Trophoblast cell (in vitro differentiated cells and primary cell): ENCODE measurements around the gene STOML1.

Source experiments
- DNase-seq, 2 donors: peaks; one replicate each; pipeline ENCODE4 v3.0.0-alpha.2; 2016
- H2AFZ ChIP-seq: 2 replicates; pipeline ENCODE4 v1.6.1; 2013; ENCODE audit warnings: low read length, moderate library complexity, mild to moderate bottlenecking; ENCODE audit not compliant: insufficient read depth, poor library complexity
- H2AK5ac ChIP-seq: 2 replicates; pipeline ENCODE4 v1.6.1; 2013; ENCODE audit warnings: mild to moderate bottlenecking, low read length
- H2BK120ac ChIP-seq: 2 replicates; pipeline ENCODE4 v1.6.1; 2013; ENCODE audit warnings: low read length, mild to moderate bottlenecking, moderate library complexity; ENCODE audit not compliant: insufficient read depth, poor library complexity
- H2BK12ac ChIP-seq: 2 replicates; pipeline ENCODE4 v1.6.1; 2013; ENCODE audit warnings: mild to moderate bottlenecking, low read length, moderate library complexity
- H2BK5ac ChIP-seq: 2 replicates; pipeline ENCODE4 v1.6.1; 2013; ENCODE audit warnings: low read length, low read depth, moderate library complexity, mild to moderate bottlenecking; ENCODE audit not compliant: poor library complexity
- H3K14ac ChIP-seq: 2 replicates; pipeline ENCODE4 v1.6.1; 2013; ENCODE audit warnings: mild to moderate bottlenecking, low read length
- H3K18ac ChIP-seq: 2 replicates; pipeline ENCODE4 v1.6.1; 2013; ENCODE audit warnings: mild to moderate bottlenecking, low read length
- H3K23ac ChIP-seq: 2 replicates; pipeline ENCODE4 v1.6.1; 2013; ENCODE audit warnings: low read length
- H3K27ac ChIP-seq: 2 replicates; pipeline ENCODE4 v1.5.1; 2013; ENCODE audit warnings: low read depth, mild to moderate bottlenecking, inconsistent platforms, low read length, moderate library complexity
- H3K27me3 ChIP-seq: 2 replicates; pipeline ENCODE4 v1.6.1; 2013; ENCODE audit warnings: inconsistent platforms, mild to moderate bottlenecking, low read length, moderate library complexity; ENCODE audit not compliant: insufficient read depth
- H3K36me3 ChIP-seq, 2 experiments: 1 replicate in 1 of 2; 2 replicates in 1 of 2; pipeline ENCODE4 v1.6.1; 2013; ENCODE audit warnings: low read length in 2 of 2, mild to moderate bottlenecking in 2 of 2, moderate library complexity in 1 of 2; ENCODE audit not compliant: insufficient read depth in 2 of 2, control insufficient read depth in 1 of 2
- H3K4ac ChIP-seq: 2 replicates; pipeline ENCODE4 v1.6.1; 2013; ENCODE audit warnings: low read depth, mild to moderate bottlenecking, low read length, moderate library complexity
- H3K4me1 ChIP-seq, 2 experiments: 1 replicate in 1 of 2; 2 replicates in 1 of 2; pipeline ENCODE4 v1.6.1; 2013; ENCODE audit warnings: low read length in 2 of 2, mild to moderate bottlenecking in 2 of 2, moderate library complexity in 1 of 2; ENCODE audit not compliant: insufficient read depth in 2 of 2, control insufficient read depth in 1 of 2
- H3K4me2 ChIP-seq: 2 replicates; pipeline ENCODE4 v1.6.1; 2013; ENCODE audit warnings: inconsistent platforms, mild to moderate bottlenecking, low read length, moderate library complexity
- H3K4me3 ChIP-seq: 2 replicates; pipeline ENCODE4 v1.5.1; 2013; ENCODE audit warnings: mild to moderate bottlenecking, low read depth, low read length, inconsistent platforms
- H3K79me1 ChIP-seq: one replicate; pipeline ENCODE4 v1.6.1; 2013; ENCODE audit warnings: low read length
- H3K79me2 ChIP-seq: 2 replicates; pipeline ENCODE4 v1.6.1; 2013; ENCODE audit warnings: low read length, mild to moderate bottlenecking; ENCODE audit not compliant: control insufficient read depth, insufficient read depth, poor library complexity
- H3K9ac ChIP-seq: 2 replicates; pipeline ENCODE4 v1.6.1; 2013; ENCODE audit warnings: mild to moderate bottlenecking, low read length
- H3K9me3 ChIP-seq: 2 replicates; pipeline ENCODE4 v1.6.1; 2013; ENCODE audit warnings: low read depth, mild to moderate bottlenecking, control low read depth, inconsistent platforms, low read length; ENCODE audit not compliant: insufficient read depth
- H4K12ac ChIP-seq: 2 replicates; pipeline ENCODE4 v1.6.1; 2013; ENCODE audit warnings: low read depth, mild to moderate bottlenecking, low read length, moderate library complexity
- H4K8ac ChIP-seq: 2 replicates; pipeline ENCODE4 v1.6.1; 2013; ENCODE audit warnings: low read depth, mild to moderate bottlenecking, low read length, moderate library complexity
- H4K91ac ChIP-seq: one replicate; pipeline ENCODE4 v1.6.1; 2013; ENCODE audit warnings: low read depth, mild to moderate bottlenecking, low read length, moderate library complexity
- WGBS: extraction: QIAGEN DNeasy Blood & Tissue Kit; methylation state at CpG from one replicate; pipeline ENCODE4 v1.1.7; 2013; ENCODE audit warnings: missing lambda C conversion rate; ENCODE audit not compliant: insufficient read length, insufficient coverage; ENCODE audit errors: extremely low coverage; 5-methylcytosine and 5-hydroxymethylcytosine counted together

STOML1 gene

GRCh38 chr15:73957276-73957675, 34.8 kb downstream of the STOML1 start:
- Histone ChIP-seq H4K8ac (no peak overlapping the region), H3K4me1 (peaks cover 0 to under 1% of the 10 kb centered on the region in 2 experiments), H2AK5ac (no peak overlapping the region)

GRCh38 chr15:73956743-73957135, 35.4 kb downstream of the STOML1 start:
- Histone ChIP-seq H4K8ac (no peak overlapping the region), H3K9ac (peak overlapping the region; percentile 18), H3K9me3 (peaks cover 2% of the 10 kb centered on the region), H3K79me2 (no peaks in the 10 kb centered on the region), H2BK120ac (no peak overlapping the region), H3K23ac (no peak overlapping the region), H2AFZ (no peak overlapping the region), H3K4me3 (no peak overlapping the region), H2BK5ac (no peak overlapping the region), H3K18ac (no peak overlapping the region), H3K4me2 (no peak overlapping the region), H4K91ac (no peak overlapping the region), H2BK12ac (no peak overlapping the region), H3K79me1 (peaks cover 3% of the 10 kb centered on the region), H3K27ac (no peak overlapping the region), H3K36me3 (no peaks in the 10 kb centered on the region), H3K14ac (no peak overlapping the region), H2AK5ac (no peak overlapping the region), H3K4me1 (peaks cover 3 to 5% of the 10 kb centered on the region in 2 experiments), H4K12ac (no peak overlapping the region), H3K27me3 (no peaks in the 10 kb centered on the region), H3K4ac (no peak overlapping the region)
- WGBS = no CpG with 5 or more reads among the region's 9 CpGs
- no peak for DNase-seq

More at GRCh38 chr15:73957276-73957675, 34.8 kb downstream of the STOML1 start:
- no peak overlapping the region for H3K18ac ChIP-seq
- H3K36me3 ChIP-seq = no peaks in the 10 kb centered on the region
- H3K79me1 ChIP-seq = no peaks in the 10 kb centered on the region
- no peak overlapping the region for H3K27ac ChIP-seq
- WGBS = no CpG with 5 or more reads among the region's 8 CpGs
- no peak overlapping the region for H4K12ac ChIP-seq
- H2BK120ac ChIP-seq = no peak overlapping the region
- no peak overlapping the region for H3K14ac ChIP-seq
- H3K4me2 ChIP-seq = no peak overlapping the region
- no peak overlapping the region for H4K91ac ChIP-seq
- H2BK12ac ChIP-seq = no peak overlapping the region
- no peak overlapping the region for H2AFZ ChIP-seq
- no peak overlapping the region for H2BK5ac ChIP-seq
- H3K27me3 ChIP-seq = no peaks in the 10 kb centered on the region
- no peak overlapping the region for H3K23ac ChIP-seq
- DNase-seq = no peak
- peaks cover 2% of the 10 kb centered on the region for H3K9me3 ChIP-seq
- H3K9ac ChIP-seq = no peak overlapping the region
- H3K4me3 ChIP-seq = no peak overlapping the region
- no peaks in the 10 kb centered on the region for H3K79me2 ChIP-seq
- no peak overlapping the region for H3K4ac ChIP-seq

GRCh38 chr15:73955861-73956742, 36.0 kb downstream of the STOML1 start:
- Histone ChIP-seq H4K91ac (no peak overlapping the region), H3K4me2 (no peak overlapping the region)

GRCh38 chr15:73955326-73955725, 36.8 kb downstream of the STOML1 start:
- H2BK120ac ChIP-seq = no peak overlapping the region
- no peak overlapping the region for H2BK5ac ChIP-seq
- H4K12ac ChIP-seq = no peak overlapping the region
- no peaks in the 10 kb centered on the region for H3K36me3 ChIP-seq
- no peak overlapping the region for H4K8ac ChIP-seq
- no peak overlapping the region for H3K4ac ChIP-seq
- no peak overlapping the region for H3K27ac ChIP-seq
- no peak overlapping the region for H3K4me2 ChIP-seq
- H2AFZ ChIP-seq = no peak overlapping the region
- H3K27me3 ChIP-seq = no peaks in the 10 kb centered on the region
- H3K14ac ChIP-seq = no peak overlapping the region
- H3K9ac ChIP-seq = no peak overlapping the region
- no peak overlapping the region for H2BK12ac ChIP-seq
- no peak for DNase-seq
- H4K91ac ChIP-seq = no peak overlapping the region
- peaks cover 2% of the 10 kb centered on the region for H3K9me3 ChIP-seq
- H3K23ac ChIP-seq = no peak overlapping the region
- no peak overlapping the region for H3K18ac ChIP-seq
- no peaks in the 10 kb centered on the region for H3K79me2 ChIP-seq
- H3K4me3 ChIP-seq = no peak overlapping the region
- WGBS = no CpG with 5 or more reads among the region's 4 CpGs
- H2AK5ac ChIP-seq = no peak overlapping the region
- peaks cover 7% of the 10 kb centered on the region for H3K79me1 ChIP-seq
- peaks cover 7 to 8% of the 10 kb centered on the region in 2 experiments for H3K4me1 ChIP-seq

More at GRCh38 chr15:73955861-73956742, 36.0 kb downstream of the STOML1 start:
- Histone ChIP-seq H3K27ac (no peak overlapping the region), H3K4me1 (peaks cover 7 to 8% of the 10 kb centered on the region in 2 experiments), H3K9ac (no peak overlapping the region), H3K9me3 (peaks cover 2% of the 10 kb centered on the region), H2AK5ac (no peak overlapping the region), H4K8ac (no peak overlapping the region), H3K36me3 (no peaks in the 10 kb centered on the region), H3K4me3 (no peak overlapping the region), H2BK5ac (no peak overlapping the region), H3K18ac (no peak overlapping the region), H3K79me1 (peaks cover 7% of the 10 kb centered on the region), H2AFZ (no peak overlapping the region), H2BK12ac (no peak overlapping the region), H4K12ac (no peak overlapping the region), H2BK120ac (no peak overlapping the region), H3K23ac (no peak overlapping the region), H3K27me3 (no peaks in the 10 kb centered on the region), H3K14ac (no peak overlapping the region), H3K4ac (no peak overlapping the region), H3K79me2 (no peaks in the 10 kb centered on the region)
- no peak for DNase-seq
- no CpG with 5 or more reads among the region's 12 CpGs for WGBS
